HFFc6 (cell line): ENCODE data around the gene COG5. TPM values are rescaled to one million over a fixed set of nuclear protein-coding genes. Genes with fewer than 3 reads are reported as not detected.

ENCODE experiments used
- DNase-seq: peaks from one replicate; pipeline ENCODE4 v3.0.0-alpha.2; 2018
- H3K27ac Mint-ChIP-seq: 2 replicates; pipeline ENCODE4 v1.8.0; 2020; ENCODE audit warnings: mild to moderate bottlenecking, mixed read lengths
- H3K27me3 Mint-ChIP-seq: 2 replicates; pipeline ENCODE4 v1.8.0; 2021; ENCODE audit warnings: mild to moderate bottlenecking, moderate library complexity, mixed read lengths; ENCODE audit not compliant: insufficient read depth
- H3K36me3 Mint-ChIP-seq: 2 replicates; pipeline ENCODE4 v1.8.0; 2021; ENCODE audit warnings: low read depth, mixed read lengths
- H3K4me1 Mint-ChIP-seq: 2 replicates; pipeline ENCODE4 v1.8.0; 2020; ENCODE audit warnings: low read depth, mixed read lengths
- H3K4me3 Mint-ChIP-seq: 2 replicates; pipeline ENCODE4 v1.8.0; 2020; ENCODE audit warnings: mild to moderate bottlenecking, moderate library complexity, mixed read lengths
- H3K9me3 Mint-ChIP-seq: 2 replicates; pipeline ENCODE4 v1.8.0; 2020; ENCODE audit warnings: mild to moderate bottlenecking, mixed read lengths
- CTCF ChIP-seq: fragments of 200-600 bp; sonication (generic); IDR thresholded peaks from 2 replicates; pipeline ENCODE4 v1.5.0; 2021; ENCODE audit warnings: antibody characterized with exemption, mild to moderate bottlenecking
- total RNA-seq, 6 experiments: library from RNA; stranded (reverse); fragmentation: NEBNext Ultra II Directional; extraction: Animal tissue kit (Norgen Biotek cat#: 25700); gene quantifications; 2 replicates in 1 of 6; 3 replicates in 5 of 6; pipeline ENCODE4 v1.2.3, GENCODE V29; 2021

Gene COG5
- total RNA-seq, 6 experiments from 2014 or later, result 25.6 to 34.8 (median 31.6) TPM

- H3K36me3 Mint-ChIP-seq, result no peaks in the 10 kb centered on the region
- no peak overlapping the region for H3K4me3 Mint-ChIP-seq
- no peak for TF ChIP-seq CTCF
These were observed 295.1 kb downstream of the COG5 start for GRCh38 chr7:107268594-107268993.

GRCh38 chr7:107267138-107267537 lies 296.6 kb downstream of the COG5 start:
- Mint-ChIP-seq H3K9me3 (no peaks in the 10 kb centered on the region), H3K36me3 (no peaks in the 10 kb centered on the region), H3K4me3 (no peak overlapping the region), H3K27ac (no peak overlapping the region), H3K4me1 (no peaks in the 10 kb centered on the region), H3K27me3 (no peaks in the 10 kb centered on the region)
- DNase-seq, result no peak
- TF ChIP-seq CTCF, result no peak

More at GRCh38 chr7:107268594-107268993, 295.1 kb downstream of the COG5 start:
- no peaks in the 10 kb centered on the region for H3K4me1 Mint-ChIP-seq
- DNase-seq, result no peak
- H3K27ac Mint-ChIP-seq, result no peak overlapping the region
- no peaks in the 10 kb centered on the region for H3K9me3 Mint-ChIP-seq
- H3K27me3 Mint-ChIP-seq, result no peaks in the 10 kb centered on the region

GRCh38 chr7:107264723-107265122 lies 299.0 kb downstream of the COG5 start:
- H3K27ac Mint-ChIP-seq, result no peak overlapping the region
- no peak for DNase-seq
- no peaks in the 10 kb centered on the region for H3K4me1 Mint-ChIP-seq
- no peaks in the 10 kb centered on the region for H3K27me3 Mint-ChIP-seq
- H3K4me3 Mint-ChIP-seq, result no peak overlapping the region
- H3K9me3 Mint-ChIP-seq, result no peaks in the 10 kb centered on the region
- no peaks in the 10 kb centered on the region for H3K36me3 Mint-ChIP-seq
- TF ChIP-seq CTCF, result no peak

- no peaks in the 10 kb centered on the region for H3K36me3 Mint-ChIP-seq
- H3K4me1 Mint-ChIP-seq, result no peaks in the 10 kb centered on the region
- no peaks in the 10 kb centered on the region for H3K9me3 Mint-ChIP-seq
- no peaks in the 10 kb centered on the region for H3K27me3 Mint-ChIP-seq
- no peak overlapping the region for H3K4me3 Mint-ChIP-seq
- no peak for DNase-seq
- no peak overlapping the region for H3K27ac Mint-ChIP-seq
- no peak for TF ChIP-seq CTCF
These were observed 300.9 kb downstream of the COG5 start for GRCh38 chr7:107262857-107263256.

GRCh38 chr7:107258737-107259136 lies 305.0 kb downstream of the COG5 start:
- Mint-ChIP-seq H3K27me3 (no peaks in the 10 kb centered on the region), H3K9me3 (no peaks in the 10 kb centered on the region), H3K4me1 (no peaks in the 10 kb centered on the region), H3K4me3 (no peak overlapping the region), H3K36me3 (no peaks in the 10 kb centered on the region), H3K27ac (no peak overlapping the region)
- no peak for TF ChIP-seq CTCF
- DNase-seq, result no peak

- DNase-seq, result no peak
- no peaks in the 10 kb centered on the region for H3K36me3 Mint-ChIP-seq
- no peak overlapping the region for H3K4me3 Mint-ChIP-seq
- no peaks in the 10 kb centered on the region for H3K4me1 Mint-ChIP-seq
- H3K9me3 Mint-ChIP-seq, result no peaks in the 10 kb centered on the region
- H3K27me3 Mint-ChIP-seq, result no peaks in the 10 kb centered on the region
- no peak overlapping the region for H3K27ac Mint-ChIP-seq
- no peak for TF ChIP-seq CTCF
These were observed 308.1 kb downstream of the COG5 start for GRCh38 chr7:107255602-107256001.
